ENCODE measurements around the gene ACSL3.
"Not testable (repeated sequence)": the region's sequence is repeated elsewhere in the genome, so short reads cannot be mapped to it uniquely, and the experiment has no call there.

Gene ACSL3

GRCh38 chr2:222846003-222846402 lies 14.8 kb upstream of the ACSL3 start:
- TF ChIP-seq REST (IDR thresholded peaks at IDR 0.05; ENCODE audit: insufficient replicate concordance, low read depth) (no peak), GABPA (IDR thresholded peaks at IDR 0.05; ENCODE audit: low read depth) (no peak), POLR2AphosphoS5 (IDR thresholded peaks at IDR 0.05; ENCODE audit: low read depth) (no peak), CTCF (IDR thresholded peaks at IDR 0.05; ENCODE audit: insufficient read depth, low read length) (no peak), SPI1 (IDR thresholded peaks at IDR 0.05; ENCODE audit: borderline replicate concordance, low read depth) (no peak)
- no peak overlapping the region for H3K27ac ChIP-seq (replicated peaks)
- no peak for DNase-seq (ENCODE audit: low read depth in 1 of 2, low spot score in 1 of 2)

GRCh38 chr2:222848031-222848430 lies 12.8 kb upstream of the ACSL3 start:
- not testable (repeated sequence) for H3K4me3 ChIP-seq (replicated peaks; ENCODE audit: insufficient read depth, low read length); H3K27me3 ChIP-seq (ENCODE audit: insufficient read depth, poor library complexity, severe bottlenecking); DNase-seq (ENCODE audit: low read depth in 1 of 2, low spot score in 1 of 2); H3K27ac ChIP-seq (replicated peaks)

More at GRCh38 chr2:222846003-222846402, 14.8 kb upstream of the ACSL3 start:
- Histone ChIP-seq H3K27me3 (ENCODE audit: insufficient read depth, poor library complexity, severe bottlenecking) (no peaks in the 10 kb centered on the region), H3K4me3 (replicated peaks; ENCODE audit: insufficient read depth, low read length) (no peak overlapping the region)

GRCh38 chr2:222848862-222849261 lies 12.0 kb upstream of the ACSL3 start:
- Histone ChIP-seq H3K27me3 (ENCODE audit: insufficient read depth, poor library complexity, severe bottlenecking) (no peaks in the 10 kb centered on the region), H3K27ac (replicated peaks) (no peak overlapping the region), H3K4me3 (replicated peaks; ENCODE audit: insufficient read depth, low read length) (no peak overlapping the region)
- DNase-seq (ENCODE audit: low read depth in 1 of 2, low spot score in 1 of 2), result no peak
- TF ChIP-seq POLR2AphosphoS5 (IDR thresholded peaks at IDR 0.05; ENCODE audit: low read depth), result no peak
- no peak for TF ChIP-seq SPI1 (IDR thresholded peaks at IDR 0.05; ENCODE audit: borderline replicate concordance, low read depth)
- no peak for TF ChIP-seq REST (IDR thresholded peaks at IDR 0.05; ENCODE audit: insufficient replicate concordance, low read depth)

- Histone ChIP-seq H3K27me3 (ENCODE audit: insufficient read depth, poor library complexity, severe bottlenecking) (no peaks in the 10 kb centered on the region), H3K4me3 (replicated peaks; ENCODE audit: insufficient read depth, low read length) (no peak overlapping the region), H3K27ac (replicated peaks) (no peak overlapping the region)
- no peak for DNase-seq (ENCODE audit: low read depth in 1 of 2, low spot score in 1 of 2)
- TF ChIP-seq SPI1 (IDR thresholded peaks at IDR 0.05; ENCODE audit: borderline replicate concordance, low read depth) (no peak), REST (IDR thresholded peaks at IDR 0.05; ENCODE audit: insufficient replicate concordance, low read depth) (no peak), CTCF (IDR thresholded peaks at IDR 0.05; ENCODE audit: insufficient read depth, low read length) (no peak), GABPA (IDR thresholded peaks at IDR 0.05; ENCODE audit: low read depth) (no peak), POLR2AphosphoS5 (IDR thresholded peaks at IDR 0.05; ENCODE audit: low read depth) (no peak)
Measured at GRCh38 chr2:222851956-222852617, 8.7 kb upstream of the ACSL3 start.
